ENCODE data around the gene UBL4B.
"Not testable (repeated sequence)": the region's sequence is repeated elsewhere in the genome, so short reads cannot be mapped to it uniquely, and the experiment has no call there.

UBL4B gene

DNA sequence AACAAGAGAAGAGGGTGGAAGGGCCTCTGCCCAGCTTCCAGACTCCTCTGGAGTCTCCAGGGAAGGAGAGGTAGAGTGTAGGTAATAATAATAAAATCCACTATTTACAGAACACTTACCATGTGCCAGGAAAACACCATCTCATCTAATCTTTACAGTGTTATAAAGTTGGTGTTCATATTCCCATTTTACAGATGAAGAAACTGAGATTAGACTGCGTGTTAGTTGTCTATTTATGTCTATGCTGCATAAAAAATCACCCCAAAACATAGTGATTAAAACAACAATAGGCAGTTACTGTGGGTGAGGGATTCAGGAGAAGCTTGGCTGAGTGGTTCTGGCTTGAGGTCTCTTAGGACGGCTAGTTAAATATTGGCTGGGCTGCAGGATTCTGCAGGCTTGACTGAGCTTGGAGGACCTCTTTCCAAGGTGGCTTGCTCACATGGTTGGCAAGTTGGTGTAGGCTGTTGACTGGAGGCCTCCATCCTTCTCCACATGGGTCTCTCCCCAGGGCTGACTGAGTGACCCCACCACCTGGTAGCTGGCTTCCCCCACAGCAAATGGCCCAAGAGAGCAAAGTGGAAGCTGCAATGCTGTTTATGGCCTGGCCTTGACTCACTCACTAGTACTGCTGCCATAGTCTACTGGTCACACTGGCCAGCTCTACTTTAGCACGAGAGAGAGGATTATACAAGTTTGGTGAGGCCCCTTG, 35.3 kb upstream of the UBL4B start:
- H3K27me3 ChIP-seq (ENCODE audit: control insufficient read depth, low read length), result peaks cover 5% of the 10 kb centered on the region

GRCh38 chr1:110079995-110080394, 32.2 kb upstream of the UBL4B start:
- not testable (repeated sequence) for H3K9me2 ChIP-seq (replicated peaks; ENCODE audit: control insufficient read depth, low read length); H3K9me3 ChIP-seq (ENCODE audit: control insufficient read depth, insufficient read depth, low read length); H3K36me3 ChIP-seq (ENCODE audit: control insufficient read depth, low read length); H3K79me2 ChIP-seq (ENCODE audit: control insufficient read depth, low read length); H3K4me3 ChIP-seq (ENCODE audit: low read length); H3K4me1 ChIP-seq (ENCODE audit: control insufficient read depth, low read length); H4K20me1 ChIP-seq (ENCODE audit: control insufficient read depth, insufficient read depth, low read depth, low read length); H3F3A ChIP-seq (ENCODE audit: control insufficient read depth, insufficient read depth); H3K27ac ChIP-seq (ENCODE audit: low read depth, low read length); H3K4me2 ChIP-seq (ENCODE audit: low read length)
- H3K27me3 ChIP-seq (ENCODE audit: control insufficient read depth, low read length), result peaks cover 28% of the 10 kb centered on the region

More for the DNA sequence above, 35.3 kb upstream of the UBL4B start:
- H3K4me2 ChIP-seq (ENCODE audit: low read length), result no peak overlapping the region
- no peaks in the 10 kb centered on the region for H3K9me2 ChIP-seq (replicated peaks; ENCODE audit: control insufficient read depth, low read length)
- H4K20me1 ChIP-seq (ENCODE audit: control insufficient read depth, insufficient read depth, low read depth, low read length), result no peaks in the 10 kb centered on the region
- no peaks in the 10 kb centered on the region for H3K4me1 ChIP-seq (ENCODE audit: control insufficient read depth, low read length)
- TF ChIP-seq EZH2phosphoT487 (IDR thresholded peaks at IDR 0.05; ENCODE audit: borderline replicate concordance, low read length) (no peak), CTCF (IDR thresholded peaks at IDR 0.05; ENCODE audit: low read depth, low read length, poor library complexity, severe bottlenecking) (no peak)
- no peaks in the 10 kb centered on the region for H3K79me2 ChIP-seq (ENCODE audit: control insufficient read depth, low read length)
- no peaks in the 10 kb centered on the region for H3K9me3 ChIP-seq (ENCODE audit: control insufficient read depth, insufficient read depth, low read length)
- H3K36me3 ChIP-seq (ENCODE audit: control insufficient read depth, low read length), result no peaks in the 10 kb centered on the region
- H3F3A ChIP-seq (ENCODE audit: control insufficient read depth, insufficient read depth), result no peaks in the 10 kb centered on the region
- H3K4me3 ChIP-seq (ENCODE audit: low read length), result no peak overlapping the region
- H3K27ac ChIP-seq (ENCODE audit: low read depth, low read length), result no peak overlapping the region

DNA sequence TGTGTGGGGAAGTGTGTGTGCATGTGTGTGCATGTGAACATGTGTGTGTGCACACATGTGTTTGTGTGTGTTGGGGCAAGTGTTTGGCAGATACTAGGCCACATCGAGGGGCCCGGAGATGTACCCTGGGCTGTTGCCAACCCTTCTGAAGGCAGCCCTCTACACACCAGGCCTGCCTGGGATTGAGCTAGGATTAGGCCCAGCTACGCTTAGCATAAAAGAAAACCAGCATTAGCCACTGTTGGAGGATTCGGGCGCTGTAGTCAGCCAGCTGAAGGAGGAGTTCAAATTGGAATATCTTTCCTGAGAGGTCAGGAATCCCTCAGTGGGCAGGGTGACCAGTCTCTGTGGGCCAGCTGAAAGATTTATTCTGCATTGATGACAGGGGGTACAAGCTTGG, 31.2 kb upstream of the UBL4B start:
- no peaks in the 10 kb centered on the region for H3K9me2 ChIP-seq (replicated peaks; ENCODE audit: control insufficient read depth, low read length)
- no peaks in the 10 kb centered on the region for H3K9me3 ChIP-seq (ENCODE audit: control insufficient read depth, insufficient read depth, low read length)
- no peak overlapping the region for H3K27ac ChIP-seq (ENCODE audit: low read depth, low read length)
- H4K20me1 ChIP-seq (ENCODE audit: control insufficient read depth, insufficient read depth, low read depth, low read length), result no peaks in the 10 kb centered on the region
- peaks cover 39% of the 10 kb centered on the region for H3K27me3 ChIP-seq (ENCODE audit: control insufficient read depth, low read length)
- no peak overlapping the region for H3K4me3 ChIP-seq (ENCODE audit: low read length)
- no peaks in the 10 kb centered on the region for H3K36me3 ChIP-seq (ENCODE audit: control insufficient read depth, low read length)
- no peaks in the 10 kb centered on the region for H3K4me1 ChIP-seq (ENCODE audit: control insufficient read depth, low read length)
- TF ChIP-seq CTCF (IDR thresholded peaks at IDR 0.05; ENCODE audit: low read depth, low read length, poor library complexity, severe bottlenecking), result no peak
- no peak for TF ChIP-seq EZH2phosphoT487 (IDR thresholded peaks at IDR 0.05; ENCODE audit: borderline replicate concordance, low read length)
- no peaks in the 10 kb centered on the region for H3F3A ChIP-seq (ENCODE audit: control insufficient read depth, insufficient read depth)
- H3K4me2 ChIP-seq (ENCODE audit: low read length), result no peak overlapping the region
- no peaks in the 10 kb centered on the region for H3K79me2 ChIP-seq (ENCODE audit: control insufficient read depth, low read length)

- Histone ChIP-seq H3F3A (ENCODE audit: control insufficient read depth, insufficient read depth) (no peaks in the 10 kb centered on the region), H4K20me1 (ENCODE audit: control insufficient read depth, insufficient read depth, low read depth, low read length) (no peaks in the 10 kb centered on the region), H3K9me3 (ENCODE audit: control insufficient read depth, insufficient read depth, low read length) (no peaks in the 10 kb centered on the region), H3K36me3 (ENCODE audit: control insufficient read depth, low read length) (no peaks in the 10 kb centered on the region), H3K4me3 (ENCODE audit: low read length) (no peak overlapping the region), H3K9me2 (replicated peaks; ENCODE audit: control insufficient read depth, low read length) (no peaks in the 10 kb centered on the region), H3K79me2 (ENCODE audit: control insufficient read depth, low read length) (no peaks in the 10 kb centered on the region), H3K4me1 (ENCODE audit: control insufficient read depth, low read length) (no peaks in the 10 kb centered on the region), H3K27me3 (ENCODE audit: control insufficient read depth, low read length) (peaks cover 49% of the 10 kb centered on the region), H3K4me2 (ENCODE audit: low read length) (no peak overlapping the region), H3K27ac (ENCODE audit: low read depth, low read length) (no peak overlapping the region)
- TF ChIP-seq CTCF (IDR thresholded peaks at IDR 0.05; ENCODE audit: low read depth, low read length, poor library complexity, severe bottlenecking) (no peak), EZH2phosphoT487 (IDR thresholded peaks at IDR 0.05; ENCODE audit: borderline replicate concordance, low read length) (no peak)
These were observed 29.8 kb upstream of the UBL4B start for GRCh38 chr1:110082477-110082876.

All from DOHH2 (cell line).